Endothelial cell of umbilical vein (primary cell): Measurements from ENCODE around the gene RHD. TPM values are rescaled to one million over a fixed set of nuclear protein-coding genes. Genes with fewer than 3 reads are reported as not detected.

Experiments used
- BruUV-seq: library from RNA; stranded (reverse); fragments of 400-500 nt; replicated peaks from 2 replicates; lab custom pipeline; 2021; lab: Mats Ljungman, UMichigan
- CTCF ChIA-PET: fragments of 300-600, 350-600 bp; sonication (Branson Sonifier 250); formaldehyde crosslinking; loops from one replicate; lab custom pipeline; 2021; ENCODE audit warnings: antibody characterized with exemption, inconsistent platforms; lab: Charles Lee
- POLR2A ChIA-PET: fragments of 300-600, 350-600 bp; sonication (Branson Sonifier 250); formaldehyde crosslinking; loops from one replicate; lab custom pipeline; 2021; ENCODE audit warnings: antibody characterized with exemption, inconsistent platforms; lab: Charles Lee
- DNase-seq: peaks from one replicate; pipeline ENCODE4 v3.0.0-alpha.2; 2011; ENCODE audit warnings: low read depth, low spot score
- FAIRE-seq: peaks from 2 replicates; lab custom pipeline; 2011; peaks lifted over from hg19 to GRCh38; lab: Jason Lieb, UNC
- H2AFZ ChIP-seq: 2 replicates; pipeline ENCODE4 v1.6.0; 2012; ENCODE audit warnings: low read depth, low read length, control low read depth, inconsistent platforms
- H3K27ac ChIP-seq: 2 replicates; pipeline ENCODE4 v1.5.1; 2011; ENCODE audit warnings: low read depth, mild to moderate bottlenecking, control low read depth, low read length, moderate library complexity; ENCODE audit not compliant: insufficient read depth
- H3K27me3 ChIP-seq, 2 experiments: 2 replicates each; pipeline versions ENCODE4 v1.6.0 to v1.6.1; 2011; ENCODE audit warnings: low read length in 2 of 2, mixed read lengths in 1 of 2; ENCODE audit not compliant: control insufficient read depth in 2 of 2, insufficient read depth in 2 of 2
- H3K36me3 ChIP-seq, 2 experiments: 2 replicates in 1 of 2; 3 replicates in 1 of 2; pipeline ENCODE4 v1.5.1; 2011; ENCODE audit warnings: low read length in 2 of 2, mild to moderate bottlenecking in 1 of 2, moderate library complexity in 1 of 2; ENCODE audit not compliant: control insufficient read depth in 2 of 2, insufficient read depth in 2 of 2; ENCODE audit errors: extremely low read depth in 1 of 2
- H3K4me1 ChIP-seq: 3 replicates; pipeline ENCODE4 v1.5.1; 2011; ENCODE audit warnings: mild to moderate bottlenecking, low read length; ENCODE audit not compliant: control insufficient read depth, insufficient read depth; ENCODE audit errors: extremely low read depth
- H3K4me2 ChIP-seq: 2 replicates; pipeline ENCODE4 v1.6.1; 2011; ENCODE audit warnings: low read length, control low read depth, mixed read lengths; ENCODE audit not compliant: insufficient read depth
- H3K4me3 ChIP-seq, 3 experiments: fragments of 200-600 bp in 1 of 3; sonication (generic), shearing (Covaris generic) in 1 of 3; replicated peaks in 1 of 3; 2 replicates each; pipeline ENCODE4 v1.5.1; 2011 to 2016; ENCODE audit warnings: control low read depth in 3 of 3, low read length in 3 of 3, mild to moderate bottlenecking in 2 of 3, inconsistent platforms in 1 of 3, low read depth in 1 of 3, moderate library complexity in 1 of 3; ENCODE audit not compliant: insufficient read depth in 1 of 3
- H3K79me2 ChIP-seq: 2 replicates; pipeline ENCODE4 v1.6.0; 2012; ENCODE audit warnings: low read length, inconsistent platforms; ENCODE audit not compliant: control insufficient read depth, insufficient read depth
- H3K9ac ChIP-seq: replicated peaks from 2 replicates; pipeline ENCODE3; 2011; ENCODE audit warnings: low read length, control low read depth; ENCODE audit not compliant: insufficient read depth; ENCODE audit errors: extremely low read depth
- H3K9me1 ChIP-seq: replicated peaks from 3 replicates; pipeline ENCODE4 v1.6.0; 2011; ENCODE audit warnings: mild to moderate bottlenecking, low read length; ENCODE audit not compliant: control insufficient read depth, insufficient read depth; ENCODE audit errors: extremely low read depth
- H3K9me3 ChIP-seq: replicated peaks from 2 replicates; pipeline ENCODE4 v1.5.1; 2012; ENCODE audit warnings: low read length, inconsistent platforms; ENCODE audit not compliant: control insufficient read depth, insufficient read depth
- H4K20me1 ChIP-seq: replicated peaks from 2 replicates; pipeline ENCODE3; 2011; ENCODE audit warnings: mild to moderate bottlenecking, low read length; ENCODE audit not compliant: control insufficient read depth, insufficient read depth; ENCODE audit errors: extremely low read depth
- CTCF ChIP-seq, 2 donors: IDR thresholded peaks; 1 replicate in 1 of 2; 2 replicates in 1 of 2; pipeline ENCODE4 v1.5.1; 2011; ENCODE audit warnings: low read length in 2 of 2, mild to moderate bottlenecking in 2 of 2, moderate library complexity in 2 of 2, control low read depth in 1 of 2, inconsistent platforms in 1 of 2, low read depth in 1 of 2; ENCODE audit not compliant: insufficient read depth in 1 of 2; ENCODE audit errors: extremely low read depth in 1 of 2
- EZH2 ChIP-seq: IDR thresholded peaks from 2 replicates; pipeline ENCODE4 v1.6.1; 2012; ENCODE audit warnings: borderline replicate concordance, low read depth, mild to moderate bottlenecking, moderate library complexity, low read length, inconsistent platforms; ENCODE audit not compliant: severe bottlenecking
- FOS ChIP-seq: IDR thresholded peaks from 2 replicates; pipeline ENCODE4 v1.6.1; 2011; ENCODE audit warnings: mild to moderate bottlenecking, low read length, moderate library complexity, borderline replicate concordance; ENCODE audit not compliant: insufficient read depth
- GATA2 ChIP-seq: IDR thresholded peaks from 2 replicates; pipeline ENCODE4 v1.7.0; 2011; ENCODE audit warnings: low read depth, mild to moderate bottlenecking, moderate library complexity, mixed read lengths, low read length; ENCODE audit not compliant: insufficient read length, insufficient read depth
- JUN ChIP-seq: IDR thresholded peaks from 2 replicates; pipeline ENCODE4 v1.6.1; 2011; ENCODE audit warnings: borderline replicate concordance, low read depth; ENCODE audit not compliant: insufficient read length, insufficient read depth
- MYC ChIP-seq: IDR thresholded peaks from one replicate; pipeline ENCODE4 v1.6.1; 2011; ENCODE audit warnings: mild to moderate bottlenecking, low read depth, low read length
- POLR2A ChIP-seq: IDR thresholded peaks from 2 replicates; pipeline ENCODE4 v1.6.1; 2012; ENCODE audit warnings: low read depth, mild to moderate bottlenecking, control low read depth, low read length
- POLR2AphosphoS5 ChIP-seq: IDR thresholded peaks from 2 replicates; pipeline ENCODE4 v1.6.1; 2012; ENCODE audit warnings: low read depth, mild to moderate bottlenecking, control low read depth, low read length, moderate library complexity; ENCODE audit not compliant: insufficient read depth
- dilution Hi-C: fragments of 300-500 bp; cut with MboI; formaldehyde crosslinking; loops from one replicate; pipeline ENCODE4 v1.15.0; 2019; ENCODE audit warnings: low sequenced_read_pairs; ENCODE audit not compliant: extremely low pct_ligation_motif_present
- intact Hi-C: fragments of 100-400 bp; cut with micrococcal nuclease; formaldehyde crosslinking; loops from one replicate; pipeline ENCODE4 v1.10.0; 2022
- polyA plus RNA-seq, 4 experiments: library from polyadenylated mRNA; depleted of rRNA in 3 of 4; stranded (reverse) in 3 of 4; unstranded in 1 of 4; fragments of >200 nt; gene quantifications; 2 replicates each; pipeline versions ENCODE4 v1.2.1 to v1.2.3, GENCODE V29; 2011 to 2012; ENCODE audit warnings: missing spikeins in 1 of 4
- total RNA-seq: library from RNA; stranded (reverse); gene quantifications from 2 replicates; pipeline ENCODE4 v1.2.3, GENCODE V29; 2021
- TF ChIP-seq, protein P1 (sequence below): IDR thresholded peaks from 2 replicates; pipeline ENCODE4 v1.6.1; 2011; ENCODE audit not compliant: insufficient read depth, insufficient read length

RHD gene
- total and polyA plus RNA-seq, 2 donors (not counting 3 experiments of a cell fraction or from before 2014, with no cell fraction given) = not detected

DNA sequence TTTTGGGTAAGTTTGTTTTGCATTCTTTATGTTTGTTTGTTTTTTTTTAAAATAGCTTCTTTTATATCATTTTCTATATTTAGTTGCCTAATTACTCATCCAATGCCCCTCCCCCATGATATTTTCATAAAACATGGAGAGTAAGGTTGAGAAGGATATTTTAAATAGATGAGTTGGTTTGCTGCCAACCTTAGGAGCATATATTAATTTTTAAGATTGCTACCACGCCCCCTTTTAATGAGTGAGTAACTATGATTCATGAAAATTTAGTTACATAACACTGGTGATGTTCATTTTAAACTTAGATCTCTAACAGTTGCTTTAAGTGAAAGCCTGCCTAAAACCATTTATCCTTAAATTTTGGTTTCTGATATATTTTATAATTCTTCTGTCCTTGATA is 84.5 kb downstream of the RHD start:
- Histone ChIP-seq H3K4me3 (no peak overlapping the region), H2AFZ (no peak overlapping the region), H4K20me1 (peaks cover 2% of the 10 kb centered on the region), H3K27me3 (no peaks in the 10 kb centered on the region), H3K36me3 (peaks cover 9 to 12% of the 10 kb centered on the region in 2 experiments), H3K4me2 (no peak overlapping the region), H3K4me1 (peaks cover 15% of the 10 kb centered on the region), H3K9ac (no peak overlapping the region), H3K79me2 (no peaks in the 10 kb centered on the region), H3K9me3 (no peaks in the 10 kb centered on the region), H3K27ac (no peak overlapping the region), H3K9me1 (peaks cover 4% of the 10 kb centered on the region)
- TF ChIP-seq, protein P1, sequence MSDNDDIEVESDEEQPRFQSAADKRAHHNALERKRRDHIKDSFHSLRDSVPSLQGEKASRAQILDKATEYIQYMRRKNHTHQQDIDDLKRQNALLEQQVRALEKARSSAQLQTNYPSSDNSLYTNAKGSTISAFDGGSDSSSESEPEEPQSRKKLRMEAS = no peak
- TF ChIP-seq FOS (no peak), GATA2 (no peak), CTCF (IDR thresholded peaks at IDR 0.05; ENCODE audit: extremely low read depth in 1 of 2, insufficient read depth in 1 of 2, low read depth in 1 of 2, low read length in 2 of 2) (no peak), MYC (no peak), POLR2AphosphoS5 (no peak), EZH2 (no peak), POLR2A (no peak), JUN (no peak)
- FAIRE-seq (no peak), DNase-seq (no peak)
- dilution Hi-C loops = no loop called here
- CTCF ChIA-PET = no interaction called here
- POLR2A ChIA-PET = no interaction called here
- BruUV-seq = no TSS peak
- intact Hi-C loops = no loop called here
